H7 (cell line): ENCODE data around the gene NFIB. TPM values are rescaled to one million over a fixed set of nuclear protein-coding genes. Genes with fewer than 3 reads are reported as not detected.

Experiments
- DNase-seq: peaks from one replicate; pipeline ENCODE4 v3.0.0; 2012
- H3K27me3 ChIP-seq: 2 replicates; pipeline ENCODE4 v1.6.0; 2011; ENCODE audit warnings: mild to moderate bottlenecking, low read length; ENCODE audit not compliant: control insufficient read depth, insufficient read depth
- H3K36me3 ChIP-seq: replicated peaks from 2 replicates; pipeline ENCODE4 v1.5.1; 2011; ENCODE audit warnings: low read length; ENCODE audit not compliant: control insufficient read depth, insufficient read depth
- H3K4me3 ChIP-seq: 2 replicates; pipeline ENCODE4 v1.5.1; 2011; ENCODE audit warnings: low read depth, mild to moderate bottlenecking, control low read depth, low read length, moderate library complexity; ENCODE audit not compliant: insufficient read depth
- total RNA-seq: library from RNA; depleted of rRNA; stranded (reverse); fragments of >200 nt; shearing (Covaris generic); gene quantifications from 2 replicates; pipeline ENCODE4 v1.2.3, GENCODE V29; 2014

Gene NFIB
- total RNA-seq, 1 experiment from 2014 or later = 5.0 TPM

- no peaks in the 10 kb centered on the region for H3K27me3 ChIP-seq
- H3K4me3 ChIP-seq = no peak overlapping the region
- H3K36me3 ChIP-seq = no peaks in the 10 kb centered on the region
- DNase-seq = no peak
These were observed 64.4 kb downstream of the NFIB start for GRCh38 chr9:14249527-14249926.

- Histone ChIP-seq H3K27me3 (no peaks in the 10 kb centered on the region), H3K36me3 (no peaks in the 10 kb centered on the region), H3K4me3 (no peak overlapping the region)
- DNase-seq = no peak
These were observed 65.8 kb downstream of the NFIB start for GRCh38 chr9:14248149-14248548.

- no peak overlapping the region for H3K4me3 ChIP-seq
- no peak for DNase-seq
- no peaks in the 10 kb centered on the region for H3K27me3 ChIP-seq
- no peaks in the 10 kb centered on the region for H3K36me3 ChIP-seq
These were observed 66.4 kb downstream of the NFIB start for GRCh38 chr9:14247577-14247976.

- no peaks in the 10 kb centered on the region for H3K27me3 ChIP-seq
- no peak overlapping the region for H3K4me3 ChIP-seq
- no peaks in the 10 kb centered on the region for H3K36me3 ChIP-seq
- no peak for DNase-seq
These were observed 67.0 kb downstream of the NFIB start for GRCh38 chr9:14246951-14247350.

- H3K27me3 ChIP-seq = no peaks in the 10 kb centered on the region
- H3K36me3 ChIP-seq = no peaks in the 10 kb centered on the region
- no peak overlapping the region for H3K4me3 ChIP-seq
- no peak for DNase-seq
These were observed 67.9 kb downstream of the NFIB start for GRCh38 chr9:14245901-14246525.

- no peak for DNase-seq
- Histone ChIP-seq H3K27me3 (no peaks in the 10 kb centered on the region), H3K4me3 (no peak overlapping the region), H3K36me3 (no peaks in the 10 kb centered on the region)
These were observed 70.4 kb downstream of the NFIB start for GRCh38 chr9:14243514-14244042.

- no peak for DNase-seq
- no peaks in the 10 kb centered on the region for H3K36me3 ChIP-seq
These were observed 71.7 kb downstream of the NFIB start for GRCh38 chr9:14242150-14242805.

GRCh38 chr9:14240537-14240936 is 73.4 kb downstream of the NFIB start:
- Histone ChIP-seq H3K27me3 (no peaks in the 10 kb centered on the region), H3K4me3 (no peak overlapping the region), H3K36me3 (no peaks in the 10 kb centered on the region)
- DNase-seq = no peak

More at GRCh38 chr9:14242150-14242805, 71.7 kb downstream of the NFIB start:
- Histone ChIP-seq H3K27me3 (no peaks in the 10 kb centered on the region), H3K4me3 (no peak overlapping the region)

GRCh38 chr9:14238518-14238917 is 75.4 kb downstream of the NFIB start:
- DNase-seq = no peak
- no peak overlapping the region for H3K4me3 ChIP-seq
- no peaks in the 10 kb centered on the region for H3K27me3 ChIP-seq
- H3K36me3 ChIP-seq = no peaks in the 10 kb centered on the region

GRCh38 chr9:14238079-14238478 is 75.9 kb downstream of the NFIB start:
- no peaks in the 10 kb centered on the region for H3K27me3 ChIP-seq
- H3K4me3 ChIP-seq = no peak overlapping the region
- no peaks in the 10 kb centered on the region for H3K36me3 ChIP-seq
- no peak for DNase-seq

- DNase-seq = no peak
- Histone ChIP-seq H3K27me3 (no peaks in the 10 kb centered on the region), H3K36me3 (no peaks in the 10 kb centered on the region), H3K4me3 (no peak overlapping the region)
These were observed 77.3 kb downstream of the NFIB start for GRCh38 chr9:14236591-14236990.

GRCh38 chr9:14232111-14232510 is 81.8 kb downstream of the NFIB start:
- no peaks in the 10 kb centered on the region for H3K36me3 ChIP-seq
- no peaks in the 10 kb centered on the region for H3K27me3 ChIP-seq
- no peak overlapping the region for H3K4me3 ChIP-seq
- no peak for DNase-seq

GRCh38 chr9:14231196-14231990 is 82.5 kb downstream of the NFIB start:
- no peaks in the 10 kb centered on the region for H3K27me3 ChIP-seq
- no peaks in the 10 kb centered on the region for H3K36me3 ChIP-seq
- no peak for DNase-seq
- H3K4me3 ChIP-seq = no peak overlapping the region

GRCh38 chr9:14228602-14229001 is 85.3 kb downstream of the NFIB start:
- Histone ChIP-seq H3K27me3 (no peaks in the 10 kb centered on the region), H3K4me3 (no peak overlapping the region), H3K36me3 (no peaks in the 10 kb centered on the region)
- no peak for DNase-seq
